NK-92 treated with Interleukin-12 subunit alpha and Interleukin-12 subunit beta, amount 100 ng/mL, for 24 hours (cell line): ENCODE results near the gene SGTA.
"Not testable (repeated sequence)": the region's sequence is repeated elsewhere in the genome, so short reads cannot be mapped to it uniquely, and the experiment has no call there.

ENCODE experiments used
- DNase-seq: peaks from one replicate; lab custom pipeline; 2025; lab: John Stamatoyannopoulos, UW

The SGTA gene

GRCh38 chr19:2793126-2793525 lies 10.1 kb upstream of the SGTA start:
- no peak for DNase-seq

DNA sequence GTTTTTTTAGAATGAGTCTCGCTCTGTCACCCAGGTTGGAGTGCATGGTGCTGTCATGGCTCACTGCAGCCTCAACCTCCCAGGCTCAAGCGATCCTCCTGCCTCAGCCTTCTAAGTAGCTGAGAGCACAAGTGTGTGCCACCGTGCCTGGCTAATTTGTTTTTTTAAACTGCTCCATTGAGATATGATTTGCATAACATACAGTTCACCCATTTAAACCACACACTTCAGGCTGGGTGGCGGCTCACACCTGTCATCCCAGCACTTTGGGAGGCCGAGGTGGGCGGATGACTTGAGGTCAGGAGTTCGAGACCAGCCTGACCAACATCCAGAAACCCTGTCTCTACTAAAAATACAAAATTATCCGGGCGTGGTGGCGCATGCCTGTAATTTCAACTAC lies 9.6 kb upstream of the SGTA start:
- DNase-seq, result not testable (repeated sequence)

DNA sequence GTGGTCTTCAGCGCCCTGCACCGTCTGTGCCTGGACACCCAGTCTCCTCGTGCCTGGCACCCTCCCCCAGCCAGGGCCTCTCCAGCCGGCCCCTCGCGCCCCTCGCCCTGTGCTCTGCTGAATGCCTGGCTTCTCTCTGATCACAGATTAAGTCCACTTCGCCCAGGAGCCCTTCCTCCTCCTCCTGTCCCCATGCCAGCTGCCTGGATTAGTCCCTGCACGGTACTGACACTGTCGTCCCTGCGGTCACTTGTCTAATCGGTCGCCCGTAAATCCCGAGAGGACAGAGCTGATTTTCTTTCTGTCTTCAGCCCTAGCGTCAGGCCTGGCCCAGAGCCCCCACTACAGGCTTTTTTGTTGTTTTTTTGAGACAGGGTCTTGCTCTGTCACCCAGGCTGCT lies 8.8 kb upstream of the SGTA start:
- no peak for DNase-seq

GRCh38 chr19:2791440-2791839 lies 8.4 kb upstream of the SGTA start:
- DNase-seq, result no peak

GRCh38 chr19:2790557-2791271 lies 7.6 kb upstream of the SGTA start:
- DNase-seq, result no peak

GRCh38 chr19:2790194-2790556 lies 7.1 kb upstream of the SGTA start:
- no peak for DNase-seq

DNA sequence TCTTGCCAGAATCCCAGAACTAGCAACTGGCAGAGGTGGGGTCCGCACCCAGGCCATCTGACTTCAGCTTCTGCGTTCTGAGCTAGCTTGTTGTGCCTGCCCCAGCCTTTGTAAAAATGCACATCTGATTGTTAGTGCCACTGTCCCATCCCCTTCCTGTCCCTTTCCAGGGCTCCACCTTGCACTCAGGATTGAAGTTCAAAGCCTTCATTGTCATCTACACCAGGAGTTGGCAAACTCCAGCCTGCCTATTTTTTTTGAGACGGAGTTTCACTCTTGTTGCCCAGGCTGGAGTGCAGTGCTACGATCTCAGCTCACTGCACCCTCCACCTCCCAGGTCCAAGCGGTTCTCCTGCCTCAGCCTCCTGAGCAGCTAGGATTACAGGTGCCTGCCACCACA lies 5.2 kb upstream of the SGTA start:
- no peak for DNase-seq

- DNase-seq, result no peak
Observed at GRCh38 chr19:2787115-2787514, 4.0 kb upstream of the SGTA start.

DNA sequence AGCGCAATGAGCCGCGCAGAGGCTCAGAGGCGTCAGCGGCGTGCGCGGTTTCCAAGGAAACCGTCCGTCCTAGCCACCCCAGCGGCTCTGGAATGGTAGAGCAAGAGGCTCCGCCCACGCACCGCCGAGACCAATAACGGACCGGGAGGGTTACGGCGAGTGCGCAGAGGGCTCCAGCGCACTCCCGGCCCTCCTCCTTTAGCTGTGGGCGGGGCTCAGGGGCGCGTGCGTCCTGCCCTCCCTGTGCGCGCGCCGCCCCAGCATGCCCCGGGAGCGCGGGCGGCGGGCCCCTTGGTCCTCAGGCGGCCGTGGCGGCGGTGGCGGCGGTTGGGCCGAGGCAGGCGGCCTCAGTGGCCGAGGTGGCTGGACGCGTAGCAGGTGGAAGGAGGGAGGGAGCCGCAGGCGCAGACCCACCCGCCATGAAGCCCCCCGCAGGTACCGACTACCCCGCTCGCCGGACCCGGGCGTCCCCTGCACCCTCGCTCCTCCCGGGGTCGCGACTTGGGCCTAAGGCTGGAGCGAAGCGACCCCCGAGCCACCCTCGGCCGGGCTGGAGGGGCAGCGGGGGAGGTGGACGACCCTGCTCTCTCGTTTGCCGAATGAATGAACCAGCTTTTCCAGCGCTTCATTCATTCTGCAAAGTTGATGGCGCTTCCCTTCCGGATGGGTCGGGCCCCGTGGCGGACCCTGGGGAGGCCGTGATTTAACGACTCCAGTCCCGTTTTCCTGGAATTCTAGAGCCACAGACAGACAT lies 2.3 kb upstream of the SGTA start, which contains the start of gene THOP1:
Gene THOP1 (plus strand): TSS at position 260 of the 754 bp plus-strand sequence. CDS start 160 bp downstream, at position 420.
- DNase-seq, result peak; percentile 98

- DNase-seq, result no peak
Observed at GRCh38 chr19:2783781-2784145, 690 bp upstream of the SGTA start.

DNA sequence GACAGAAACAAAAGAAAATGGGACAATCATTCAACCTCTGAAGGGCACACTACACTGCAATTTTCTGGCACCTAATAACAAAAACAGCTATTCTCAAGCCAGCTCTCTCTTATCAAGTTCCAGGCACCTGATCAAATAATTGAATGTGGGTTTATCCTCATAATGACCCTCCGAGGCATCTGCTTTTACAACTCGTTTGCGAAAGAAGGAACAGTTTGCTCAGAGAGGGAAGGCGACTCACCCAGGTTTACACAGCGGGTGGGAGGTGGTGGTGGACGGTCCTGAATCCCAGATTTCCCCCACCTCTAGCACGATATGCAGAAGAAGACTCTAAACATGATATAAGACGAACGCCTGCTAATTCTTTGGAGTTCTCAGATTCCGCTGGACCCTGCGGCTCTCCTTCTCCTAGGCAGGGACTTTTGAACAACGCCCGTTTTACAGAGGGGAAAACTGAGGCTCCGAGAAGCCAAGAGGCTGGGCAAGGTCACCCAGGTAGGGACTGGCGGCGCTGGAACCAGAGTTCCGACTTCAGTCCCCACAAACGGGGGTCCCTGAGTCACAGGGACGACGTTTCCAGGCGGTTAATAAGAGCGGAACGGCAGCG lies 641 bp downstream of the SGTA start:
- no peak for DNase-seq

GRCh38 chr19:2780284-2780683 lies 2.8 kb downstream of the SGTA start:
- no peak for DNase-seq

DNA sequence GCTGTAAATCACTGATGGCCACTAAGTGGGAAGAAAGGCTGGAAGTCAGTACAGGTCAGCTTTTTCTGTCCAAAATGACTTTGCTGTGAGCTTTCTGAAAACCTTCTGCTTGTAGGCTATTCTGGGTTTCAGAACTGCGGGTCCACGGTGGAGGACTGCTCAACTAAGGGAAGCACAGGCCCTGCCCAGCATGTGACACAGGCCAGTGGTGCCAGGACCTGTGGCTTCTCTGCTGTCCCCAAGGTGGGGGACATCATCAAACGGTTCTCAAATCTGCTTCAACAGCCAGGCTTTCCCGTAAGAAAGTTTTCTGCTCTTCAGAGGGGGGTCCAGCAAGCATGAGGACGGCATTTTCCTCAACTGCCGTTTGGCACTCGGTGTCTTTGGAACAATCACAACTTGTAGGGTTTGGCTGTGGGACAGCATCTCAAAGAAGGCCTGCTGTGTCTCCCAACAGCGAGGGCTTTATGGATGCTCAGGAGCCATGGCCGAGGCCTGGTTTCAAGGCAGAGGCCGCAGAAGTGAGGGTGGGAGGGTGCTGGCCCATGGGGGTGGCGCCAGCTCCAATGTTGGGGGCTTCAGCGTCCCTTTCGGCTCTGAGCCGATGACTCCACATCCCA lies 3.8 kb downstream of the SGTA start:
- DNase-seq, result no peak

GRCh38 chr19:2777952-2778683 lies 5.0 kb downstream of the SGTA start:
- DNase-seq, result no peak

- no peak for DNase-seq
Observed at GRCh38 chr19:2775556-2776430, 7.3 kb downstream of the SGTA start.

GRCh38 chr19:2774953-2775555 lies 8.0 kb downstream of the SGTA start:
- no peak for DNase-seq

GRCh38 chr19:2774083-2774679 lies 8.9 kb downstream of the SGTA start:
- no peak for DNase-seq

- DNase-seq, result no peak
Observed at GRCh38 chr19:2771786-2772674, 11.0 kb downstream of the SGTA start.
